CD4-positive, alpha-beta T cell treated with Interleukin-21 for 1 hour (primary cell): ENCODE measurements around the gene RAPGEF3.
A peak's percentile ranks its signal among the peaks of the same experiment; 100 is the strongest.

Experiments used
- DNase-seq: peaks from one replicate; pipeline ENCODE4 v3.0.0-alpha.2; 2020

RAPGEF3 gene

GRCh38 chr12:47717443-47718193 lies 41.1 kb downstream of the RAPGEF3 start:
- peak; percentile 63 for DNase-seq

GRCh38 chr12:47717046-47717442 lies 41.6 kb downstream of the RAPGEF3 start:
- DNase-seq, result no peak

GRCh38 chr12:47715877-47716548 lies 42.7 kb downstream of the RAPGEF3 start:
- DNase-seq, result no peak

- DNase-seq, result peak; percentile 84
Observed at GRCh38 chr12:47715393-47715876, 43.2 kb downstream of the RAPGEF3 start.

GRCh38 chr12:47714826-47715386 lies 43.8 kb downstream of the RAPGEF3 start:
- DNase-seq, result no peak

GRCh38 chr12:47712171-47712570 lies 46.5 kb downstream of the RAPGEF3 start:
- DNase-seq, result no peak

- no peak for DNase-seq
Observed at GRCh38 chr12:47711448-47711847, 47.2 kb downstream of the RAPGEF3 start.

GRCh38 chr12:47710278-47710677 lies 48.4 kb downstream of the RAPGEF3 start:
- no peak for DNase-seq

GRCh38 chr12:47709671-47710070 lies 49.0 kb downstream of the RAPGEF3 start:
- DNase-seq, result no peak

- no peak for DNase-seq
Observed at GRCh38 chr12:47709237-47709636, 49.4 kb downstream of the RAPGEF3 start.

GRCh38 chr12:47707905-47708543 lies 50.7 kb downstream of the RAPGEF3 start:
- no peak for DNase-seq

GRCh38 chr12:47707355-47707754 lies 51.3 kb downstream of the RAPGEF3 start:
- DNase-seq, result no peak

GRCh38 chr12:47705566-47706425 lies 52.9 kb downstream of the RAPGEF3 start, which contains the start of gene RPAP3:
RPAP3 (minus strand) TSS chr12:47706030; CDS start chr12:47702840, 3,190 bp downstream.
- DNase-seq, result peak; percentile 94

- DNase-seq, result no peak
Observed at GRCh38 chr12:47705229-47705565, 53.5 kb downstream of the RAPGEF3 start.

- no peak for DNase-seq
Observed at GRCh38 chr12:47704719-47705118, 54.0 kb downstream of the RAPGEF3 start.

GRCh38 chr12:47700263-47700662 lies 58.4 kb downstream of the RAPGEF3 start:
- DNase-seq, result no peak

- no peak for DNase-seq
Observed at GRCh38 chr12:47698631-47699030, 60.0 kb downstream of the RAPGEF3 start.

GRCh38 chr12:47698055-47698454 lies 60.6 kb downstream of the RAPGEF3 start:
- DNase-seq, result no peak

GRCh38 chr12:47689215-47689614 lies 69.5 kb downstream of the RAPGEF3 start:
- no peak for DNase-seq

- no peak for DNase-seq
Observed at GRCh38 chr12:47687636-47688035, 71.0 kb downstream of the RAPGEF3 start.

GRCh38 chr12:47686645-47687240 lies 71.9 kb downstream of the RAPGEF3 start:
- DNase-seq, result peak; percentile 36
